Neural crest cell (in vitro differentiated cells): ENCODE data around the gene SSC4D. TPM values are rescaled to one million over a fixed set of nuclear protein-coding genes. Genes with fewer than 3 reads are reported as not detected.
"Not testable (repeated sequence)": the region's sequence is repeated elsewhere in the genome, so short reads cannot be mapped to it uniquely, and the experiment has no call there.

ENCODE experiments used
- DNase-seq: peaks from one replicate; pipeline ENCODE4 v3.0.0; 2021; ENCODE audit warnings: low read depth, mixed read lengths, low spot score
- H3K27ac Mint-ChIP-seq: one replicate; pipeline ENCODE4 v1.8.0; 2021; ENCODE audit warnings: mild to moderate bottlenecking, mixed read lengths; ENCODE audit not compliant: unreplicated experiment
- H3K27me3 Mint-ChIP-seq: 2 replicates; pipeline ENCODE4 v1.8.0; 2021; ENCODE audit warnings: low read depth, mild to moderate bottlenecking, mixed read lengths
- H3K36me3 Mint-ChIP-seq: 2 replicates; pipeline ENCODE4 v1.8.0; 2021; ENCODE audit warnings: low read depth, mild to moderate bottlenecking, mixed read lengths
- H3K4me1 Mint-ChIP-seq: 2 replicates; pipeline ENCODE4 v1.8.0; 2021; ENCODE audit warnings: mixed read lengths
- H3K4me3 Mint-ChIP-seq: one replicate; pipeline ENCODE4 v1.8.0; 2021; ENCODE audit warnings: mild to moderate bottlenecking, mixed read lengths
- H3K9me3 Mint-ChIP-seq: 2 replicates; pipeline ENCODE4 v1.8.0; 2021; ENCODE audit warnings: mixed read lengths
- total RNA-seq: library from RNA; stranded (reverse); gene quantifications from 2 replicates; pipeline ENCODE4 v1.2.1, GENCODE V29; 2021
- TF ChIP-seq, protein P1 (sequence below): fragments of 200-600 bp; sonication (generic); conservative IDR thresholded peaks from 2 replicates; pipeline ENCODE4 v1.5.0; 2021; ENCODE audit warnings: antibody characterized with exemption, mild to moderate bottlenecking

Gene SSC4D
- total RNA-seq, 1 donor from 2014 or later = 1.1 TPM

GRCh38 chr7:76390092-76390491 lies 19.4 kb downstream of the SSC4D start:
- TF ChIP-seq, protein P1, sequence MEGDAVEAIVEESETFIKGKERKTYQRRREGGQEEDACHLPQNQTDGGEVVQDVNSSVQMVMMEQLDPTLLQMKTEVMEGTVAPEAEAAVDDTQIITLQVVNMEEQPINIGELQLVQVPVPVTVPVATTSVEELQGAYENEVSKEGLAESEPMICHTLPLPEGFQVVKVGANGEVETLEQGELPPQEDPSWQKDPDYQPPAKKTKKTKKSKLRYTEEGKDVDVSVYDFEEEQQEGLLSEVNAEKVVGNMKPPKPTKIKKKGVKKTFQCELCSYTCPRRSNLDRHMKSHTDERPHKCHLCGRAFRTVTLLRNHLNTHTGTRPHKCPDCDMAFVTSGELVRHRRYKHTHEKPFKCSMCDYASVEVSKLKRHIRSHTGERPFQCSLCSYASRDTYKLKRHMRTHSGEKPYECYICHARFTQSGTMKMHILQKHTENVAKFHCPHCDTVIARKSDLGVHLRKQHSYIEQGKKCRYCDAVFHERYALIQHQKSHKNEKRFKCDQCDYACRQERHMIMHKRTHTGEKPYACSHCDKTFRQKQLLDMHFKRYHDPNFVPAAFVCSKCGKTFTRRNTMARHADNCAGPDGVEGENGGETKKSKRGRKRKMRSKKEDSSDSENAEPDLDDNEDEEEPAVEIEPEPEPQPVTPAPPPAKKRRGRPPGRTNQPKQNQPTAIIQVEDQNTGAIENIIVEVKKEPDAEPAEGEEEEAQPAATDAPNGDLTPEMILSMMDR = no peak
- H3K9me3 Mint-ChIP-seq = no peaks in the 10 kb centered on the region
- no peak overlapping the region for H3K4me3 Mint-ChIP-seq
- H3K27me3 Mint-ChIP-seq = no peaks in the 10 kb centered on the region
- H3K27ac Mint-ChIP-seq = peak overlapping the region; percentile 86
- H3K4me1 Mint-ChIP-seq = peaks cover 23% of the 10 kb centered on the region
- DNase-seq = no peak
- no peaks in the 10 kb centered on the region for H3K36me3 Mint-ChIP-seq

- H3K4me1 Mint-ChIP-seq = peaks cover 15% of the 10 kb centered on the region
- DNase-seq, H3K4me3 Mint-ChIP-seq, H3K27ac Mint-ChIP-seq, H3K27me3 Mint-ChIP-seq, H3K9me3 Mint-ChIP-seq, H3K36me3 Mint-ChIP-seq: not testable (repeated sequence)
Measured at GRCh38 chr7:76387789-76388188, 21.7 kb downstream of the SSC4D start.

- Mint-ChIP-seq H3K27me3 (no peaks in the 10 kb centered on the region), H3K27ac (no peak overlapping the region), H3K9me3 (no peaks in the 10 kb centered on the region), H3K4me1 (peaks cover 12% of the 10 kb centered on the region), H3K36me3 (no peaks in the 10 kb centered on the region), H3K4me3 (peak overlapping the region; percentile 20)
- TF ChIP-seq, protein P1 = no peak
- no peak for DNase-seq
Measured at GRCh38 chr7:76386691-76387260, 22.7 kb downstream of the SSC4D start.

DNA sequence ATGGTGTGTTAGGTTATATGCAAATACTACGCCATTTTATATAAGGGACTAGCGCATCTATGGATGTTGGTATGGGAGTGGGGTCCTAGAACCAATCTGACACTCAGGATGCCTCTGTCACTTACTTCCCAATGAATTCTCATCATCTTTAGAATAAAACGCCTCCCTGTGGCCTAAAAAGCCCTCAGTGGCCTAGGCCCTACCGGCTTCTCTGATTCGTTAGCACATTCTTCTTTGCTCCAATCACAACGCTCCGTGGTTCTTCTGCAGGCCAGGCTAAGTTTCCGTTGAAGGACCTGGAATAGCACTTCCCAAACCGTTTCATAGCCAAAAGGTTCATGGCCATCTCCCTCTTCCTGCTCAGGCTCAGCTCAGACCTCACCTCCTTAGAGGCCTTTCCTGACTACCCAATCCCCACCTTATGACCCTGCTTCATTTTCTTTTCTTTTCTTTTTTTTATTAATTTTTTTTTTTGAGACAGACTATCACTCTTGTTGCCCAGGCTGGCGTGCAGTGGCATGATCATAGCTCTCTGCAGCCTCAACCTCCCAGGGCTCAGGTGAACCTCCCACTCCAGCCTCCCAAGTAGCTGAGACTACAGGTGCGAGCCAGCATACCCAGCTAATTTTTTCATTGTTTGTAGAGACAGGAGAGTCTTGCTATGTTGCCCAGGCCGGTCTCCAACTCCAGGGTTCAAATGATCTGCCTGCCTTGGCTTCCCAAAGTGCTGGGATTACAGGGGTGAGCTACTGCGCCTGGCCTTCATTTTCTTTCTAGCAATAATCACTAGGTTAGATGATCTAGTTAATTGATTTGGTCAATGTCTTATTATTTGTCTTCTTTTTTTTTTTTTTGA lies 26.2 kb downstream of the SSC4D start:
- Mint-ChIP-seq H3K4me3 (no peak overlapping the region), H3K4me1 (peaks cover 5% of the 10 kb centered on the region), H3K36me3 (no peaks in the 10 kb centered on the region), H3K27ac (no peak overlapping the region), H3K27me3 (no peaks in the 10 kb centered on the region), H3K9me3 (no peaks in the 10 kb centered on the region)
- TF ChIP-seq, protein P1 = no peak
- no peak for DNase-seq

- no peak overlapping the region for H3K27ac Mint-ChIP-seq
Measured at GRCh38 chr7:76381814-76382213, 27.7 kb downstream of the SSC4D start.

More at GRCh38 chr7:76381814-76382213, 27.7 kb downstream of the SSC4D start:
- Mint-ChIP-seq H3K4me3 (no peak overlapping the region), H3K36me3 (no peaks in the 10 kb centered on the region), H3K9me3 (no peaks in the 10 kb centered on the region), H3K27me3 (no peaks in the 10 kb centered on the region), H3K4me1 (peaks cover 5% of the 10 kb centered on the region)
- TF ChIP-seq, protein P1 = peak; percentile 35
- DNase-seq = no peak
